Immature natural killer cell (primary cell): Measurements from ENCODE around the gene PCDHB16. TPM values are rescaled to one million over a fixed set of nuclear protein-coding genes. Genes with fewer than 3 reads are reported as not detected.
"Not testable (repeated sequence)": the region's sequence is repeated elsewhere in the genome, so short reads cannot be mapped to it uniquely, and the experiment has no call there.

Experiments
- DNase-seq, 3 donors: peaks; one replicate each; pipeline ENCODE4 v3.0.0; 2022; ENCODE audit warnings: mixed read lengths in 1 of 3
- H3K27ac Mint-ChIP-seq, 6 donors: one replicate each; pipeline ENCODE4 v1.8.0; 2020; ENCODE audit warnings: mixed read lengths in 6 of 6, mild to moderate bottlenecking in 5 of 6, inconsistent platforms in 4 of 6, moderate library complexity in 3 of 6
- H3K27me3 Mint-ChIP-seq, 3 donors: one replicate each; pipeline ENCODE4 v1.8.0; 2020 to 2021; ENCODE audit warnings: low read depth in 3 of 3, mild to moderate bottlenecking in 3 of 3, mixed read lengths in 3 of 3, moderate library complexity in 3 of 3, inconsistent platforms in 1 of 3
- H3K36me3 Mint-ChIP-seq, 3 donors: one replicate each; pipeline ENCODE4 v1.8.0; 2020; ENCODE audit warnings: mixed read lengths in 3 of 3, inconsistent platforms in 2 of 3, mild to moderate bottlenecking in 2 of 3
- H3K4me1 Mint-ChIP-seq, 2 donors: one replicate each; pipeline ENCODE4 v1.8.0; 2020; ENCODE audit warnings: inconsistent platforms in 2 of 2, mild to moderate bottlenecking in 2 of 2, mixed read lengths in 2 of 2, moderate library complexity in 1 of 2
- H3K4me3 Mint-ChIP-seq, 5 donors: one replicate each; pipeline ENCODE4 v1.8.0; 2020; ENCODE audit warnings: mild to moderate bottlenecking in 5 of 5, mixed read lengths in 5 of 5, inconsistent platforms in 3 of 5, moderate library complexity in 3 of 5
- H3K9me3 Mint-ChIP-seq, 6 donors: one replicate each; pipeline ENCODE4 v1.8.0; 2020; ENCODE audit warnings: mild to moderate bottlenecking in 6 of 6, mixed read lengths in 6 of 6, inconsistent platforms in 4 of 6, moderate library complexity in 3 of 6
- polyA plus RNA-seq, 3 donors: library from polyadenylated mRNA; unstranded; fragments of 300-500 nt; fragmentation: Illumina TruSeq; gene quantifications; one replicate each; pipeline ENCODE4 v1.2.3, GENCODE V29; 2021

Gene PCDHB16
- polyA plus RNA-seq, 3 donors from 2014 or later: not detected

GRCh38 chr5:141224844-141225243, 42.7 kb downstream of the PCDHB16 start:
- Mint-ChIP-seq H3K27me3 (peaks cover 0 to 17% (median 9%) of the 10 kb centered on the region in 3 donors), H3K9me3 (peaks cover 4 to 29% (median 14%) of the 10 kb centered on the region in 6 donors)
- not testable (repeated sequence) for H3K27ac Mint-ChIP-seq, DNase-seq, H3K4me1 Mint-ChIP-seq, H3K4me3 Mint-ChIP-seq, H3K36me3 Mint-ChIP-seq

- not testable (repeated sequence) for H3K4me1 Mint-ChIP-seq, DNase-seq, H3K27ac Mint-ChIP-seq, H3K36me3 Mint-ChIP-seq, H3K4me3 Mint-ChIP-seq
- peaks cover 4 to 29% (median 13%) of the 10 kb centered on the region in 6 donors for H3K9me3 Mint-ChIP-seq
- H3K27me3 Mint-ChIP-seq: peaks cover 0 to 17% (median 9%) of the 10 kb centered on the region in 3 donors
Measured at GRCh38 chr5:141225421-141225820, 43.2 kb downstream of the PCDHB16 start.

GRCh38 chr5:141234109-141234667, 52.0 kb downstream of the PCDHB16 start:
- no peak for DNase-seq
- H3K27me3 Mint-ChIP-seq: peaks cover 1 to 30% (median 10%) of the 10 kb centered on the region in 3 donors
- H3K4me3 Mint-ChIP-seq: no peak overlapping the region

More at GRCh38 chr5:141234109-141234667, 52.0 kb downstream of the PCDHB16 start:
- Mint-ChIP-seq H3K27ac (no peak overlapping the region), H3K9me3 (peaks cover 15 to 62% (median 44%) of the 10 kb centered on the region in 6 donors), H3K36me3 (peaks cover 0 to 8% (median 0%) of the 10 kb centered on the region in 3 donors), H3K4me1 (no peaks in the 10 kb centered on the region)

Other genes with a start within 250 kb of the PCDHB16 start
- gene PCDHAC2, start 215.9 kb upstream of the PCDHB16 start, polyA plus RNA-seq: not detected
- not detected for gene PCDHB1, start 131.0 kb upstream of the PCDHB16 start, polyA plus RNA-seq
- not detected for gene PCDHB2, start 87.8 kb upstream of the PCDHB16 start, polyA plus RNA-seq
- gene PCDHB3, start 81.9 kb upstream of the PCDHB16 start, polyA plus RNA-seq: not detected
- gene PCDHB4, start 60.6 kb upstream of the PCDHB16 start, polyA plus RNA-seq: not detected
- gene PCDHB5, start 47.2 kb upstream of the PCDHB16 start, polyA plus RNA-seq: not detected
- not detected for gene PCDHB6, start 32.3 kb upstream of the PCDHB16 start, polyA plus RNA-seq
- not detected for gene PCDHB7, start 9.7 kb upstream of the PCDHB16 start, polyA plus RNA-seq
- not detected for gene PCDHB8, start 4.6 kb upstream of the PCDHB16 start, polyA plus RNA-seq
- not detected for gene PCDHB9, start 4.8 kb downstream of the PCDHB16 start, polyA plus RNA-seq
- gene PCDHB10, start 10.0 kb downstream of the PCDHB16 start, polyA plus RNA-seq: not detected
- not detected for gene PCDHB11, start 17.2 kb downstream of the PCDHB16 start, polyA plus RNA-seq
- not detected for gene PCDHB12, start 26.3 kb downstream of the PCDHB16 start, polyA plus RNA-seq
- not detected for gene PCDHB13, start 31.5 kb downstream of the PCDHB16 start, polyA plus RNA-seq
- not detected for gene PCDHB14, start 41.0 kb downstream of the PCDHB16 start, polyA plus RNA-seq
- under 1 TPM in 1 of 3 donors, not detected in 2; 0.16 TPM for gene PCDHB15, start 63.0 kb downstream of the PCDHB16 start, polyA plus RNA-seq
- gene SLC25A2, start 121.7 kb downstream of the PCDHB16 start, polyA plus RNA-seq: not detected
- gene TAF7, start 138.4 kb downstream of the PCDHB16 start, polyA plus RNA-seq: 100 to 1,000 TPM; 136 to 191 (median 151) TPM
- gene PCDHGA1, start 148.1 kb downstream of the PCDHB16 start, polyA plus RNA-seq: not detected
- gene PCDHGA2, start 156.4 kb downstream of the PCDHB16 start, polyA plus RNA-seq: not detected
- under 1 TPM in 1 of 3 donors, not detected in 2; 0.11 TPM for gene PCDHGA3, start 161.4 kb downstream of the PCDHB16 start, polyA plus RNA-seq
- not detected for gene PCDHGB1, start 167.7 kb downstream of the PCDHB16 start, polyA plus RNA-seq
- under 1 TPM in 2 of 3 donors, not detected in 1; 0.10 to 0.11 TPM for gene PCDHGA4, start 172.6 kb downstream of the PCDHB16 start, polyA plus RNA-seq
- not detected for gene PCDHGB2, start 177.6 kb downstream of the PCDHB16 start, polyA plus RNA-seq
- not detected for gene PCDHGA5, start 181.8 kb downstream of the PCDHB16 start, polyA plus RNA-seq
- gene PCDHGB3, start 187.9 kb downstream of the PCDHB16 start, polyA plus RNA-seq: under 1 TPM in 2 of 3 donors, not detected in 1; 0.06 to 0.15 TPM
- not detected for gene PCDHGA6, start 191.5 kb downstream of the PCDHB16 start, polyA plus RNA-seq
- gene PCDHGA7, start 200.4 kb downstream of the PCDHB16 start, polyA plus RNA-seq: not detected
- under 1 TPM in 1 of 3 donors, not detected in 2; 0.13 TPM for gene PCDHGB4, start 205.3 kb downstream of the PCDHB16 start, polyA plus RNA-seq
- under 1 TPM in 1 of 3 donors, not detected in 2; 0.07 TPM for gene PCDHGA8, start 210.2 kb downstream of the PCDHB16 start, polyA plus RNA-seq
- gene PCDHGB5, start 215.6 kb downstream of the PCDHB16 start, polyA plus RNA-seq: 1 to 10 TPM in 2 of 3 donors, under 1 TPM in 1; 0.36 to 2.1 (median 2.0) TPM
- under 1 TPM in 1 of 3 donors, not detected in 2; 0.04 TPM for gene PCDHGA9, start 220.4 kb downstream of the PCDHB16 start, polyA plus RNA-seq
- gene PCDHGB6, start 225.6 kb downstream of the PCDHB16 start, polyA plus RNA-seq: 1 to 10 TPM in 1 of 3 donors, under 1 TPM in 1, not detected in 1; 0.38 to 1.9 TPM
- gene PCDHGA10, start 230.6 kb downstream of the PCDHB16 start, polyA plus RNA-seq: under 1 TPM in 1 of 3 donors, not detected in 2; 0.43 TPM
- under 1 TPM in 1 of 3 donors, not detected in 2; 0.13 TPM for gene PCDHGB7, start 235.3 kb downstream of the PCDHB16 start, polyA plus RNA-seq
- under 1 TPM in 1 of 3 donors, not detected in 2; 0.11 TPM for gene PCDHGA11, start 238.7 kb downstream of the PCDHB16 start, polyA plus RNA-seq
- gene PCDHGA12, start 248.1 kb downstream of the PCDHB16 start, polyA plus RNA-seq: under 1 TPM in 1 of 3 donors, not detected in 2; 0.25 TPM